Activated T-helper 1 cell treated with Interleukin-2 at 50 U/mL for 16 hours (primary cell): ENCODE measurements around the gene KRTAP10-4.
"Not testable (repeated sequence)": the region's sequence is repeated elsewhere in the genome, so short reads cannot be mapped to it uniquely, and the experiment has no call there.

Experiments used
- DNase-seq: peaks from one replicate; pipeline ENCODE4 v3.0.0-alpha.2; 2020; ENCODE audit warnings: low read depth

Gene KRTAP10-4

DNA sequence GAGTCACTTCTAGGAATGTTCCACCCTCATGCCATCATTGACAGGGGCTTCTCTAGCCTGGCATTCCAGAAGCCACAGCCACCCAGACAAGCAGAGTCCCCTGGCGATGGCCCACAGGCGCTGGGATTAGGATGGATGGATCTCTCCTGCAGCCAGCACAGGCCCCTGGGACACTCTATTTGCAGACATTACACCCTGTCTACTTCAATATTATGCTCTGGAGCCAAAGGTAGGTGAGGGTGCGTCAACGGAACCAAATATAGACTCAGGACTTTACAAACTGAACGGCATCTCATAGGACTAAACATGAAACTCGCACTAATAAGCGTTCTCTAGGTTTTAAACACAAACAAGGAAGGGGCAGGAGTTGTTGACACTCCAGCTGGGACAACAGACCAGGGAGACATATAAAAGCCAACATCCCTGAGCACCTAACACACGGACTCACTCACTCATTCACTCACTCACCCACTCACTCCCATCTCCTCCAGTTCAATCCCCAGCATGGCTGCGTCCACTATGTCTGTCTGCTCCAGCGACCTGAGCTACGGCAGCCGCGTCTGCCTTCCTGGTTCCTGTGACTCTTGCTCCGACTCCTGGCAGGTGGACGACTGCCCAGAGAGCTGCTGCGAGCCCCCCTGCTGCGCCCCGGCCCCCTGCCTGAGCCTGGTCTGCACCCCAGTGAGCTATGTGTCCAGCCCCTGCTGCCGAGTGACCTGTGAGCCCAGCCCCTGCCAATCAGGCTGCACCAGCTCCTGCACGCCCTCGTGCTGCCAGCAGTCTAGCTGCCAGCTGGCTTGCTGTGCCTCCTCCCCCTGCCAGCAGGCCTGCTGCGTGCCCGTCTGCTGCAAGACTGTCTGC is 26.8 kb downstream of the KRTAP10-4 start, which contains the start of gene KRTAP10-7:
KRTAP10-7 (plus strand) TSS at position 480 of the 861 bp plus-strand sequence; CDS start at position 505, 25 bp downstream.
- not testable (repeated sequence) for DNase-seq

DNA sequence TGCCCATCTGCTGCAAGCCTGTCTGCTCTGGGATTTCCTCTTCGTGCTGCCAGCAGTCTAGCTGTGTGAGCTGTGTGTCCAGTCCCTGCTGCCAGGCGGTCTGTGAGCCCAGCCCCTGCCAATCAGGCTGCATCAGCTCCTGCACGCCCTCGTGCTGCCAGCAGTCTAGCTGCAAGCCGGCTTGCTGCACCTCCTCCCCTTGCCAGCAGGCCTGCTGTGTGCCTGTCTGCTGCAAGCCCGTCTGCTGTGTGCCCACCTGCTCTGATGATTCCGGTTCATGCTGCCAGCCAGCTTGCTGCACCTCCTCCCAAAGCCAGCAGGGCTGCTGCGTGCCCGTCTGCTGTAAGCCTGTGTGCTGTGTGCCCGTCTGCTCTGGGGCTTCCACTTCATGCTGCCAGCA is 27.6 kb downstream of the KRTAP10-4 start:
- DNase-seq: not testable (repeated sequence)

DNA sequence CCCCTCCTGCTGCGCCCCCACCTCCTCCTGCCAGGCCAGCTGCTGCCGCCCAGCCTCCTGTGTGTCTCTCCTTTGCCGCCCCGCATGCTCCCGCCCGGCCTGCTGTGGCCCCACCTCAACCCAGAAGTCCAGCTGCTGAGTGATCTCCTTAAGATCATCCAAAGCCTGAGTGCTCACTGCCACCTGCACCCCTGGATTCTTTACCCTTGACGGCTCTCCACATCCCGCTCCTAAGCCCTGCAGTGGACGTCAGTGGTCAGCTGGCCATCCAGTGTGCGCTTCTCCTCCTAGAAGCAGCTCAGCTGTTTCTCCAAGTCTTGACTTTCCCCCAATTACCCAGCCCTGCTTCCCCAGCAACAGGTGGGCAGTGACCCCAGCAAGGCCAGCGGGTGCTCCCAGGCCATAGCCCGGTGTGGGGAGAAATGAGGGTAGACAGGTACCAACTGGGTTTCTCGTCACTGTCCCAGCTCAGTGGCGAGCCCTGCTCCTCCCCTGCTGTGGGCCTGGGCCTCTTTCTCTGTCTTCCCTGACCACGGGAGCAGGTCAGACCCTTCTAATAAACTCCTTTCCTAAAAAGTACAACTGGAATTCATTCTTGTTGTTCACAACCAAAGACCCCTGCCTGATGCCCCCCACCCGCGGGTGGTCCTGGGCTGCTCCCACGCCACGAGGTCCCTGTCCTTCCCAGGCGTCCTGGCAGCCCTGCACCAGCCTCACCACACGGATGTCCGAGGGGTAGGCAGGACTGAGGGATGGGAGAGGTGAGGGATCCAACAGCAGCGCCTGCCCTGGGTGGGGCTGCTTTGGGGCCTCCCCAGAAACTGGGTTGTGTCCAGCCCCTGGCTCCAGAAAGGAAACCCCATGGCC is 28.3 kb downstream of the KRTAP10-4 start:
- no peak for DNase-seq

DNA sequence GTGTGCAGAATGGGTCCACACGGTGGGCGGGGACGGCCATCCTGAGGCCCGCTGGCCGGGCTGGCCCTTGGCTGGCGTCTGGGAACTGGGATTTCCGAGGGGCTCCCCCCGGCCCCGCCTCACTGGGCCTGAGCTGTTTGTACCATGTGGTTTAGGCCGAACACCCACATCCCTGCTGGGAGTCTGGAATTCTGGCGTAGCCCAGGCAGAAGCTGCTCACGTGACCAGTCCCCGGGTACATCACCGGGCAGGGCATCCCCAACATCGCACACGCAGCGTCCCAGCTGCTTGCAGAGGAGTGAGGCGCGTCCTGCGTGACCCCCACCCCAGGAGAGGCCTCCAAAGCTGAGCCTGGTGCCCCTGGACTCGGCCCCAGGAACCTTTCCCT is 28.9 kb downstream of the KRTAP10-4 start:
- DNase-seq: no peak

DNA sequence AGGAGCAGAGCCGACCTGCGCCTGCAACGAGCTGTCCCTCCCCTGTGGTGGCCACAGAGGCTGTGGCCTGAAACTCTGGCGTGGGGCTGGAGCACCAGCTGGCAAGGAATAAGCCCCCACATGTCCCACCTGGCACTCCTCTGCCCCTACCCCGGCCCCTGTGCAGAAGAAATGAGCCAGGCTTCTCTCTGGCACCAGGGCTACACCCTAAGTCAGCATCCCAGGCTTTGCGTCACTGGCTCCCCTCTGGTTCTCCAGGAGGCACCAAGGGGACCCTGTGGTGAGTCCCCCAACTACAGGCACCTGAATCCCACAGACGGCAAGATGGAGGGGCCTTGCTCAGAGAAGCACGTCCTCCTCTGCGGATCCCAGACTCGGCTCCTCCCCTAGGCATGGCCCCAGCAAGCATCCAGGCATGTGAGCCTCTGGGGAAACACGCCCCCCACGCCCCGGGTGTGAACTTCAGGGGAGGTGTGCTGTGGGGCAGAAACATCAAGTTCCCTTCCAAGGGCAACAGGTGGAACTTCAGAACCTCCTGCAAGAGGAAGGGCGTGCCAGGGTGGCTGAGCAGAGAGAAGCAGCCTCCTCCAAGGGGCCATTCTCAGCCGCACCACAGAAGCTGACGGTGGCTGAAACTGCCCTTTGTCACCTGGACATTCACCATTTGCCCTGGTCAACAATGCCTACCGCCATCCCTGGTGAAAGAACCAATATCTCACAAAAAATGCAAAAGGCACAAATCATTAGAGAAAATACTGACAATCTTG is 29.8 kb downstream of the KRTAP10-4 start:
- no peak for DNase-seq

DNA sequence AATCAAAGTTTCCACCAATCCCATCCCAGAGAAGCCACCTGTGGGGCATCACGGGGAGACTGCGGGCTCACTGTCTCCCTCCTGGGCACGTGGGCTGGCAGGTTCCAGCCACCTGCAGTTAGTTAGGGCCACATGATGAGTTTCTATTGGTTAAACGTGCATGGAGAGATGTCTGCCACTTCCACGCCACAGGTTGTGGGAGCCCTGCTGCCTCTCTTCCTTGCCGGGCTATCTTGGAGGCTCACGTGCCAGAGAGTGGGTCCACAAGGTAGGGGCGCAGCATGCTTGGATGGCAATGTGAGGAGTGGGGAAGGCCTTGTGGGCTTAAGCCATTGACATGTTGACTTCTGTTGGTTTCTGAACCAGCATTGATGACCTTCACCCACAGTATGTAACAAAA is 30.4 kb downstream of the KRTAP10-4 start:
- DNase-seq: no peak

DNA sequence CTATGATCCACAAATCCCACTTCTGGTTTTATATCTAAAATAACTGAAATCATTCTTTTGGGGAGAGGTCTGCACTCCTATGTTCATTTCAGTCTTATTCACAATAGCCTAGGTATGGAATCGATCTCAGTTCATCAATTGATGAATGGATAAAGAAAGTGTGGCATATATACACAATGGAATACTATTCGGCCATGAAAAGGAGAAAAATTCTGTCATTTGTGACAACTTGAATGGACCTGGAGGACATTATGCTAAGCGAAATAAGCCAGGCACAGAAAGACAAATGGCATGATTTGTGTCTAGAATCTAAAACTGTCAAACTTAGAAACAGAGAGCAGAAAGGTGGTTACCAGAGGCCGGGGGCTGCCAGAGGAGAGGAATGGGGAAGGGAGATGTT is 33.0 kb downstream of the KRTAP10-4 start:
- DNase-seq: no peak

DNA sequence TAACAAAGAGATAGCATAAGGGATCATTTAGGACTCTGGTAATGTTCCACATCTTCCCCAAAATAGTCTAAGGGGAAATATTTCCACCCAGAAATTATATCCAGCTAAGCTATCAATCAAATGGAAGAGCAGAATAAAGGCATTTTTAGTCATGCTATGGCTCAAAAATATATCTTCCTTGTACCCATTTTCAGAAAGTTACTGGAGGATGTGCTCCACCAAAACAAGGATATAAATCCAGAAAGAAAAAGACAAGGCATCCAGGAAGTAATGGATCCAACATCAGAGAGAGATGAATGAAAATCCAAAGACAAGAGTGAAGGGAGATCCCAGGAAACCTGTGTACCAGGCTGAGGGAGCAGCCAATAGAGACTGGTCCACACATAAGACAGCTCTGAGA is 35.7 kb downstream of the KRTAP10-4 start:
- no peak for DNase-seq

DNA sequence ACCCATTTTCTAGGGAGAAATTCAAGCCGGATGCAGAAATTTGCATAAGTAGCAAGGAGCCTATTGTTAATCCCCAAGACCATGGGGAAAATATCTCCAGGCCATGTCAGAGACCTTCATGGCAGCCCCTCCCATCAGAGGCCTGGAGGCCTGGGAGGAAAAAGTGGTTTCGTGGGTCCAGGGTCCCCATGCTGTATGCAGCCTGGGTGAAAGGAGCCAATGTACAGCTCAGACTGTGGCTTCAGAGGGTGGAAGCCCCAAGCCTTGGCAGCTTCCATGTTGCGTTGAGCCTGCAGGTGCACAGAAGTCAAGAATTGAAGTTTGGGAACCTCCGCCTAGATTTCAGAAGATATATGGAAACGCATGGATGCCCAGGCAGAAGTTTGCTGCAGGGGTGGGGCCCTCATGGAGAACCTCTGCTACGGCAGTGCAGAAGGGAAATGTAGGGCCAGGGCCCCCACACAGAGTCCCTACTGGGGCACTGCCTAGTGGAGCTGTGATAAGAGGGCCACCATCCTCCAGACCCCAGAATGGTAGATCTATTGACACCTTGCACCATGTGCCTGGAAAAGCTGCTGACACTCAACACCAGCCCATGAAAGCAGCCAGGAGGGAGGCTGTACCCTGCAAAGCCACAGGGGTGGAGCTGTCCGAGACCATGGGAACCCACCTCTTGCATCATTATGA is 36.8 kb downstream of the KRTAP10-4 start:
- not testable (repeated sequence) for DNase-seq

DNA sequence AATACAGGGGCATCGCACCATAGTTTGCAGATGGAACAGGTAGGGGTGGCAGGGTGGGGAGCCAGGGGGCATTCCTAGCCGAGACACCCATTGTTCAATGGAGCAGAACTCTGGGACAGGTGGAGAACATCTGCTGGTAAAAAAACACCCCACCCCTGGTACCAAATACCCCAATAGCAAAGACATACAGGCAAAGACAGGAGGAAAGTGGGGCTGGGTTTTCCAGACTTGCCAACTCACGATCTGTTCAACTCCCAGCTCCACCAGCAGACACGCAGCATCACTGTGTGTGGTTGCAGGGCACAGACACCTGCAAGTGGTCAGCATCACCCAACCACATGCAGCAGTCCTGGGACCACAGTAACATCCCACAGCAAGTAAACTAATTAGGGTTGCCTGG is 38.0 kb downstream of the KRTAP10-4 start:
- no peak for DNase-seq

DNA sequence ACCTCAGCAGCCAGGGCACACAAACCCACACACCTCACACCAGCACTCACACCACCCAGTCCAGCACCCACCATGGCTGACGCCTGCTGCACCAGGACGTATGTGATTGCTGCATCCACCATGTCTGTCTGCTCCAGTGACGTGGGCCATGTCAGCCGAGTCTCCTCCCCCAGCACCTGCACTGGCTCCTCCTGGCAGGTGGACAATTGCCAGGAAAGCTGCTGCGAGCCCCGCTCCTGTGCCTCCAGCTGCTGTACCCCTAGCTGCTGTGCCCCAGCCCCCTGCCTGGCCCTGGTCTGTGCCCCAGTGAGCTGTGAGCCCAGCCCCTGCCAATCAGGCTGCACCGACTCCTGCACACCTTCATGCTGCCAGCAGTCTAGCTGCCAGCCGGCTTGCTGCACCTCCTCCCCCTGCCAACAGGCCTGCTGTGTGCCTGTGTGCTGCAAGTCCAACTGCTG is 38.5 kb downstream of the KRTAP10-4 start, which contains the start of gene KRTAP10-8:
KRTAP10-8 (plus strand) TSS at position 51 of the 458 bp plus-strand sequence; CDS start at position 73, 22 bp downstream.
- DNase-seq: no peak

DNA sequence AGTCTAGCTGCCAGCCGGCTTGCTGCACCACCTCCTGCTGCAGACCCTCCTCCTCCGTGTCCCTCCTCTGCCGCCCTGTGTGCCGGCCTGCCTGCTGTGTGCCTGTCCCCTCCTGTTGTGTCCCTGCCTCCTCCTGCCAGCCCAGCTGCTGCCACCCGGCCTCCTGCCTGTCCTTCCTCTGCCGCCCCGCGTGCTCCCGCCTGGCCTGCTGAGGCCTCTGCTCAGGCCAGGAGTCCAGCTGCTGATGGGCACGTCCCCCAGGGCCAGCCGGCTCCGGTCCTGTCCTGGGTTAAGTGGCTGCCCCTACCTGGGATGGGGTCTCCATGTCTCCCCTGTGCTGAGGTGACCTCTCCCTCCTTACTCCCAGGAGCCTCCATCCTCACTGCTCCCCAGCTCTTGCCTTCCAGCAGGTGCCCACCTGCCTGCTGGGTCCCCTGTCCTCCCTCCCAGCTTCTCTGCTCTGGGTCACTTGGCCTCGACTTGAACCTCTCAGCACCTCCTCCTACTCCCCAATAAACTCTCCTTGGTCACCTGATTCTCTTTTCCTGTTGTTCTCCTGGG is 39.2 kb downstream of the KRTAP10-4 start:
- DNase-seq: no peak

DNA sequence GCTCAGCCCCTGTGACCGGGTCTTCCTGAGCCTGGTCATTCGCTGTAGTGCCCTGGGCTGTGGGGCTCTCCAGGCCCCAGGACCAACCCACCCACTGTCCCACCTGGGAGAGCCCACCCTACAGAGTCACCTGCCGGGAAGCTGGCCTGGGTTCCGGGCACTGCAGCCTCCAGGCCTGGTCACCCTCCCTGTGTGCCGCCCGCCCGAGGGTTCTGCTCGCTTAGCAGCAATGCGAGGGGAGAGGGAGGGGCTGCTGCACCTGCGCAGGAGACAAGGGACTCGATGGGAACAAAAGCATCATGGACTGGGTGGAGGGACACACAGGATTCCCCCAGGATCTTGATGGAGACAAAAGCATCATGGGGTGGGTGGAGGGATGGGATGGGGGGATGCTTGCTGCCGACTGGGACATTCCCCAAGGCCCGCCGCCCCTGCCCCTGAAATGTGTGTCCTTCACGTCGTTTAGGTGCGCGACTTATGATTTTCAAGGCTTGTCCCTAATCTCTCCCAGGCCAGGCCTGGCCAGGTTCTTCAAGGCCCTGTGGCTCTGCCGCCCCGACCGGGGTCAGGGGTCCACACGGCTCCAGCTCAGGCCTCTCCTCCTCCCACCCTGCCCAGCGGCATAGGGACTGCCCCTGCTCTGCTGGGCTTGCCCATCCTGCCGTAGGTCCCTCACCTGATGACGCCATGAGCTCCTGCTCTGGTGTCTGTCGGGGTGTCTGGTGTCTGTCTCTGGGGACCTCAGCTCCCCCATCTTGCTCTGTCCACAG is 40.0 kb downstream of the KRTAP10-4 start:
- DNase-seq: no peak

DNA sequence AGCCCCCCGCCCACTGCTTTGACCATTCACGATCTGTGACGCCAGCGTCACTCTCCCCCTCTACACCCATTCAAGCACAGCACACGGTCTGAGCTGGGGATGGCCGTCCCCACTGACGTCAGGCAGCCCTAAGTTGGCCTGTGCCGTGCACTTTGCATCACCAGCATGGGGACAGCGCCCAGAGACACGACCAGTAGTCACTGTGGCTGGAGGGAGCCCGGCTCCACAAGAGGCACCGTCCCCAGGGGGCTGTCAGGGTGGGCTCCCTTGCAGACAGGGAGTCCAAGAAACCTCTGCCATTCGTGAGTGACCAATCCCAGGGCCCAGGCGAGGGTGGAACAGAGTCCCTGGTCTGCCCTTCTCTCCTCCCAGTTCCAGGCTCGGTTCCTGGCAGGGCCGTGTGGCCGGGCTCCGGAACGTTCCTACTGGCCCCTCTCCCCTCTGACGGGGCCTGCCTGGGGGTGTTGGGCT is 40.7 kb downstream of the KRTAP10-4 start:
- no peak for DNase-seq

DNA sequence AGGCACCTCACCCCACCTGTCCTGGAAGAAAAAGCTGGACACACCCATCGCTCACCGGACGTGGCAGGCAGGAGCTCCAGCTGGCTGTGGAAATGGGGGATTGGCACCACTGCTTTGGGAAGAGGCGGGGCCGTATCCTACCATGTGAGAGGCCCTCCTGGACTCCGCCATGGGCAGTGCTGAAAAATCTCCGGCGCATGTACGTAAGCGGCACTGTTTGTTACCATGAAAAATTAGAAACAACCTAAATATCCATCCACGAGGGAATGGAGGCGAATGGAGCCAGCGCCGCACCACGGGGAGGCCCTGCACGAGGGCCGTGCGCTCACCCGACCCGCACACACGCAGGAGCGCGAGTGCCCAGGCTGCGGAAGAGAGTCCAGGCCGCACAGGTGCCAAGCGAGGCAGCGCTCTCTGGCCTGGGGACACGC is 41.4 kb downstream of the KRTAP10-4 start:
- no peak for DNase-seq

DNA sequence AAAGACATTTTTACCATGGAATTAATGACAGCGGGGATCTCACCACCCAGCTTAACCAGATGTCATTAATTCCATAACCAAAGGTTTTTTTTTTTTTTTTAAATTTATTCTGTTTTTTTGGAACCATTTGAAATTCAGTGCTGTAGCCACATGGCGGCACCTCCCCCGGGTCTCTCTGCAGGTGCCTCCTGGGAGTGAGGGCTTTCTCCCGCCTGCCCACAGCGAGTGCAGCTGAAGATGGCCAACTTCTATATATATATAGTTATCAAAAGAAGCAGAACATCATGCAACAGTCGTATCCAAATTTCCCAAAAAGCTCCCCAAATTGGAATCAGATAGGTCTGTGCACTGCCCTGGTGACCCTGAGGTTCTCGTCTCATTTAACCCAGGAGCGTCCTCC is 41.9 kb downstream of the KRTAP10-4 start:
- no peak for DNase-seq

DNA sequence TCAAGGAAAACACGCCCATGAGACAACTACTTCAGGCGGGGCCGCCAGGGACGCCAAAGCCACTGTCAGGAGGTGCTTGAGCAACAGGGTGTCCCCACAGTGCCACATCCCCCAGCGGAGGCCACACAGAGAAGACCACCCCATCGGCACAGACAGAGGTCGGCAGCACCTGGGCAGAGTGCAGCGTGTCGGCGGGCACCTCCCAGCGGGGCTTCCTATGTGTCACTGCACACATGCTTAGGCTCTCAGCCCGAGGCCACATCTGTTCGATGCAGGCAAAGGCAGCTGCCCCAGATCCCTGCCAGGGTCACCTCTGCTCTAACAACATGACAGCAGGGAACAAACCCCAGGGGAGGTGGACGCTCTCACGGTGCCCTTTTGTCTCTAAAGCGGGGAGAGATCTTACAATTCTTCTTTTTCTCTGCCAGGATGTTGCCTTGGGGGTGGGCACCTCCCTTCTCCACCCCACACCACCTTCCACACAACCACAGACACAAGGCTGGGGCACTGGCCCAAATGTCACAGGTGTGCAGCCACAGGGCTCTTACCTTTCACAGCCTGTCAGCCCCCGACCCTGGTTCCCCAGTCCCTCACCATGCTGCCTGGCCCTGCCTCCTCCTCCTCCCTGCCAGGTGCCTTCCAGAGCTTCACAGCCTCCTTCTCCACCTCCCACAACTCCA is 42.5 kb downstream of the KRTAP10-4 start:
- no peak for DNase-seq

DNA sequence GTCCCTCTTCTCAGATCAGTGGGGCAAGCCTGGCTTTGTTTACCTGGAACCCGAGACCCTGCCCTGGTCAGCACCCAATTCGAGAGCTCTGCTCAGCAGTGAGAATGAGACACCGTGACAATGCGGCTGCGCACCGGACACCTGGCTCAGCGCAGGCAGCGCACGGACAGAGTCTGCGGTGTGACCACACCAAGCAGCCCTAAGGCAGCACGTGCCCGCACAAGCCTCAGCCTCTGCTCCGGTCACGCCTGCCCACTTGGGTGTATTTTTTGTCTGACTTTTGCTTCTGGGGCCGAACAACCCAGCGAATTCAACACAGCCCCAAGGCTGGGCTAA is 43.0 kb downstream of the KRTAP10-4 start:
- DNase-seq: no peak

DNA sequence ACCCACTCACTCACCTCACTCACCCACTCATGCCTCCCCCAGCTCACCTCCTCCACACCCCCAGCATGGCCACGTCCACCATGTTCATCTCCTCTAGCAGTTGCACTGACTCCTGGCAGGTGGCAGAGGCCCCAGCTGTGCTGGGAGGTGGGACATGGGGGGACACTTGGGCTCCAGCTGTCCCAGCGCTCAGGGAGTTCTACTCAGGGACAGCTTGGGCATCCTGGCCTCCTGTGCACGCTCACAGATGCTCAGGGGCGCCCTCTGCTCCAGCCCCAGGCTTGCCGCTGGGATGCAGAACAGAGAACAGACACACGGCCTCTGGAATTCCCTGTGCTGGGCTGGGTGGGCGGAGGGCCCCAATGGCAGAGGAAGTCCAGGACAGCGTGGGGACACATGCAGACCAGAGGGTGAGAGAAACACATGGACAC is 43.6 kb downstream of the KRTAP10-4 start:
- DNase-seq: no peak

DNA sequence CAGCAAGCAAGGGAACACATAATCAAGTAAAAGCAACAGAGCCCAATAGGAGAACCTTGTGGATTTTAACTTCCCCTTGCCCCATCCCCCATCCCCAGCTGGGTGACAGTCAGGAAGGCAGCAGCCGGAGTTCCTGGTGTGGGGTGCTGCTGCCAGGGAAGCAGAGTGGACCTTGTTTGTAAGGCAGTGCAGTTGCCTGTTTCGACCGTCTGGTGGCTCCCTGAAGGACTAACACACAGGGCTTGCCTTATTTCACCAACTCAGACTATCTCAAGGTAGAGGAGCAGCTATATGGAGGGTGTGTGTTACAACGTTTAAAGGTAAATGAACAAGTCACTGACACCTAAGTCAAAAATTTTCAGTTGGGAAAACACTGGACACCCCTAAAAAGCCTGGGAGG is 45.0 kb downstream of the KRTAP10-4 start:
- DNase-seq: no peak
